ENCODE results near the gene RAB13.

DNA sequence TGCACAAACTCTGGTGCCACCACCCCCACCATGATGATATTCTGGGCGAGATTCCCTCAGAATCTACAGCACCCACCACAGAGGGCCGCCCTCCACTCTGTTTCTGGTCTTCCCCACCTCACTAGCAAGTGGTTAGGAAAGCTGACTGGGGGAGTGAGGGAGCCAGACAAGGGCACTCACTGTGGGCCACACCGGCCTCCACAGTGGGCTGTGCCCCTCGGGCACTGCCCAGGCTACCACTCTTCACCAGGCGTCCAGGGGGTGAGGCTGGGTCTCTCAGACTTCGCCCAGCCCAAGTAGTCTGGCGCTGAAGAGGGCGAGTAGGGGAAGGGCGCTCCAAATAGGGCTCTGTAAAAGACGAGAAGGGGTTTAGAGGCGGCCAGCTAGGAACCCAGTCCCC, 52.2 kb downstream of the RAB13 start:
- no peak for TF ChIP-seq MAFK (conservative IDR thresholded peaks at IDR 0.05 in 1 of 2, IDR thresholded peaks at IDR 0.05 in 1 of 2; ENCODE audit: low read length in 2 of 2)
- TF ChIP-seq ZFP37 (CRISPR knock-in tag; IDR thresholded peaks at IDR 0.05; ENCODE audit: borderline replicate concordance): no peak
- TF ChIP-seq RXRA (CRISPR knock-in tag; IDR thresholded peaks at IDR 0.05): no peak
- TF ChIP-seq RAD21 (CRISPR knock-in tag; IDR thresholded peaks at IDR 0.05): no peak
- TF ChIP-seq KDM4B (CRISPR knock-in tag; IDR thresholded peaks at IDR 0.05): no peak
- TF ChIP-seq, protein P1, sequence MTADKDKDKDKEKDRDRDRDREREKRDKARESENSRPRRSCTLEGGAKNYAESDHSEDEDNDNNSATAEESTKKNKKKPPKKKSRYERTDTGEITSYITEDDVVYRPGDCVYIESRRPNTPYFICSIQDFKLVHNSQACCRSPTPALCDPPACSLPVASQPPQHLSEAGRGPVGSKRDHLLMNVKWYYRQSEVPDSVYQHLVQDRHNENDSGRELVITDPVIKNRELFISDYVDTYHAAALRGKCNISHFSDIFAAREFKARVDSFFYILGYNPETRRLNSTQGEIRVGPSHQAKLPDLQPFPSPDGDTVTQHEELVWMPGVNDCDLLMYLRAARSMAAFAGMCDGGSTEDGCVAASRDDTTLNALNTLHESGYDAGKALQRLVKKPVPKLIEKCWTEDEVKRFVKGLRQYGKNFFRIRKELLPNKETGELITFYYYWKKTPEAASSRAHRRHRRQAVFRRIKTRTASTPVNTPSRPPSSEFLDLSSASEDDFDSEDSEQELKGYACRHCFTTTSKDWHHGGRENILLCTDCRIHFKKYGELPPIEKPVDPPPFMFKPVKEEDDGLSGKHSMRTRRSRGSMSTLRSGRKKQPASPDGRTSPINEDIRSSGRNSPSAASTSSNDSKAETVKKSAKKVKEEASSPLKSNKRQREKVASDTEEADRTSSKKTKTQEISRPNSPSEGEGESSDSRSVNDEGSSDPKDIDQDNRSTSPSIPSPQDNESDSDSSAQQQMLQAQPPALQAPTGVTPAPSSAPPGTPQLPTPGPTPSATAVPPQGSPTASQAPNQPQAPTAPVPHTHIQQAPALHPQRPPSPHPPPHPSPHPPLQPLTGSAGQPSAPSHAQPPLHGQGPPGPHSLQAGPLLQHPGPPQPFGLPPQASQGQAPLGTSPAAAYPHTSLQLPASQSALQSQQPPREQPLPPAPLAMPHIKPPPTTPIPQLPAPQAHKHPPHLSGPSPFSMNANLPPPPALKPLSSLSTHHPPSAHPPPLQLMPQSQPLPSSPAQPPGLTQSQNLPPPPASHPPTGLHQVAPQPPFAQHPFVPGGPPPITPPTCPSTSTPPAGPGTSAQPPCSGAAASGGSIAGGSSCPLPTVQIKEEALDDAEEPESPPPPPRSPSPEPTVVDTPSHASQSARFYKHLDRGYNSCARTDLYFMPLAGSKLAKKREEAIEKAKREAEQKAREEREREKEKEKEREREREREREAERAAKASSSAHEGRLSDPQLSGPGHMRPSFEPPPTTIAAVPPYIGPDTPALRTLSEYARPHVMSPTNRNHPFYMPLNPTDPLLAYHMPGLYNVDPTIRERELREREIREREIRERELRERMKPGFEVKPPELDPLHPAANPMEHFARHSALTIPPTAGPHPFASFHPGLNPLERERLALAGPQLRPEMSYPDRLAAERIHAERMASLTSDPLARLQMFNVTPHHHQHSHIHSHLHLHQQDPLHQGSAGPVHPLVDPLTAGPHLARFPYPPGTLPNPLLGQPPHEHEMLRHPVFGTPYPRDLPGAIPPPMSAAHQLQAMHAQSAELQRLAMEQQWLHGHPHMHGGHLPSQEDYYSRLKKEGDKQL (CRISPR knock-in tag; IDR thresholded peaks at IDR 0.05; ENCODE audit: low read depth): no peak
